Neural cell (in vitro differentiated cells): ENCODE results near the gene NEK5. TPM values are rescaled to one million over a fixed set of nuclear protein-coding genes. Genes with fewer than 3 reads are reported as not detected.

Source experiments
- H2AFZ ChIP-seq: fragments of 200-600, 300-800 bp; sonication (generic), shearing (Covaris generic); 2 replicates; pipeline ENCODE4 v1.6.0; 2014; ENCODE audit warnings: low read depth, mild to moderate bottlenecking, antibody characterized with exemption, low read length, moderate library complexity
- H3F3A ChIP-seq: fragments of 200-600 bp; shearing (Covaris generic); 2 replicates; pipeline ENCODE4 v1.6.1; 2016; ENCODE audit warnings: mild to moderate bottlenecking, moderate library complexity, mixed read lengths, antibody characterized with exemption, low read length; ENCODE audit not compliant: insufficient read depth, poor library complexity, severe bottlenecking
- H3K27ac ChIP-seq: fragments of 200-600, 300-800 bp; sonication (generic), shearing (Covaris generic); 2 replicates; pipeline ENCODE4 v1.5.1; 2014; ENCODE audit warnings: mild to moderate bottlenecking, low read length, moderate library complexity
- H3K27me3 ChIP-seq: fragments of 300-800, 200-600 bp; sonication (generic), shearing (Covaris generic); 2 replicates; pipeline ENCODE4 v1.6.0; 2014; ENCODE audit warnings: mild to moderate bottlenecking, low read depth, low read length, moderate library complexity; ENCODE audit not compliant: insufficient read depth
- H3K36me3 ChIP-seq: fragments of 300-800, 200-600 bp; sonication (generic), shearing (Covaris generic); 2 replicates; pipeline ENCODE4 v1.5.1; 2014; ENCODE audit warnings: mild to moderate bottlenecking, antibody characterized with exemption, low read length, moderate library complexity; ENCODE audit not compliant: insufficient read depth
- H3K4me2 ChIP-seq: fragments of 300-800, 200-600 bp; sonication (generic), shearing (Covaris generic); 2 replicates; pipeline ENCODE4 v1.6.0; 2014; ENCODE audit warnings: mild to moderate bottlenecking, low read length
- H3K4me3 ChIP-seq: fragments of 300-800, 200-600 bp; sonication (generic), shearing (Covaris generic); 2 replicates; pipeline ENCODE4 v1.5.1; 2014; ENCODE audit warnings: mild to moderate bottlenecking, low read length, moderate library complexity
- H3K79me2 ChIP-seq: fragments of 200-600 bp; shearing (Covaris generic); replicated peaks from 2 replicates; pipeline ENCODE4 v1.6.0; 2014; ENCODE audit warnings: mild to moderate bottlenecking, low read length, moderate library complexity; ENCODE audit not compliant: insufficient read depth
- H3K9ac ChIP-seq: fragments of 300-800, 200-600 bp; sonication (generic), shearing (Covaris generic); 2 replicates; pipeline ENCODE4 v1.6.1; 2016; ENCODE audit warnings: mild to moderate bottlenecking, low read length, mixed read lengths
- H3K9me2 ChIP-seq: fragments of 200-600 bp; shearing (Covaris generic); 2 replicates; pipeline ENCODE4 v1.6.1; 2016; ENCODE audit warnings: mild to moderate bottlenecking, low read length, mixed read lengths; ENCODE audit not compliant: insufficient read depth
- H3K9me3 ChIP-seq: fragments of 200-600, 300-800 bp; sonication (generic), shearing (Covaris generic); 2 replicates; pipeline ENCODE4 v1.6.1; 2016; ENCODE audit warnings: mild to moderate bottlenecking, mixed run types, low read length, moderate library complexity, mixed read lengths
- H4K20me1 ChIP-seq: fragments of 200-600 bp; shearing (Covaris generic); 2 replicates; pipeline ENCODE4 v1.6.1; 2016; ENCODE audit warnings: mild to moderate bottlenecking, mixed run types; ENCODE audit not compliant: insufficient read depth
- EP300 ChIP-seq: fragments of 450-650 bp; conservative IDR thresholded peaks from 2 replicates; pipeline ENCODE4 v1.6.1; 2014; ENCODE audit warnings: antibody characterized with exemption, mild to moderate bottlenecking, moderate library complexity; ENCODE audit not compliant: poor library complexity, severe bottlenecking
- EZH2 ChIP-seq: fragments of 200-600, 300-800 bp; shearing (Covaris generic), sonication (generic); IDR thresholded peaks from 2 replicates; pipeline ENCODE4 v1.6.1; 2014; ENCODE audit warnings: antibody characterized with exemption, low read length, borderline replicate concordance, mild to moderate bottlenecking; ENCODE audit not compliant: insufficient read depth, poor library complexity, severe bottlenecking
- MXI1 ChIP-seq: fragments of 450-650 bp; conservative IDR thresholded peaks from 2 replicates; pipeline ENCODE4 v1.6.1; 2014; ENCODE audit warnings: antibody characterized with exemption, mild to moderate bottlenecking; ENCODE audit not compliant: poor library complexity, severe bottlenecking
- POLR2AphosphoS5 ChIP-seq: IDR thresholded peaks from 2 replicates; pipeline ENCODE4 v1.6.1; 2012
- RAD21 ChIP-seq: fragments of 450-650 bp; conservative IDR thresholded peaks from 2 replicates; pipeline ENCODE4 v1.6.1; 2014; ENCODE audit warnings: antibody characterized with exemption, mild to moderate bottlenecking, moderate library complexity
- SMC3 ChIP-seq: fragments of 450-650 bp; conservative IDR thresholded peaks from 2 replicates; pipeline ENCODE4 v1.6.1; 2014; ENCODE audit warnings: antibody characterized with exemption, mild to moderate bottlenecking, moderate library complexity; ENCODE audit not compliant: poor library complexity
- TAF1 ChIP-seq: IDR thresholded peaks from 2 replicates; pipeline ENCODE4 v1.6.1; 2012; ENCODE audit warnings: low read depth
- polyA plus RNA-seq: library from polyadenylated mRNA; depleted of rRNA; stranded (reverse); fragments of >200 nt; gene quantifications from 2 replicates; pipeline ENCODE4 v1.2.3, GENCODE V29; 2014
- TF ChIP-seq, protein P1 (sequence below): IDR thresholded peaks from 2 replicates; pipeline ENCODE4 v1.6.1; 2012; ENCODE audit warnings: borderline replicate concordance
- TF ChIP-seq, protein P2 (sequence below): fragments of 450-650 bp; IDR thresholded peaks from 2 replicates; pipeline ENCODE4 v1.5.1; 2014; ENCODE audit warnings: antibody characterized with exemption, mild to moderate bottlenecking, moderate library complexity; ENCODE audit not compliant: poor library complexity, severe bottlenecking

The NEK5 gene
- polyA plus RNA-seq, 1 donor from 2014 or later, result 0.43 TPM

DNA sequence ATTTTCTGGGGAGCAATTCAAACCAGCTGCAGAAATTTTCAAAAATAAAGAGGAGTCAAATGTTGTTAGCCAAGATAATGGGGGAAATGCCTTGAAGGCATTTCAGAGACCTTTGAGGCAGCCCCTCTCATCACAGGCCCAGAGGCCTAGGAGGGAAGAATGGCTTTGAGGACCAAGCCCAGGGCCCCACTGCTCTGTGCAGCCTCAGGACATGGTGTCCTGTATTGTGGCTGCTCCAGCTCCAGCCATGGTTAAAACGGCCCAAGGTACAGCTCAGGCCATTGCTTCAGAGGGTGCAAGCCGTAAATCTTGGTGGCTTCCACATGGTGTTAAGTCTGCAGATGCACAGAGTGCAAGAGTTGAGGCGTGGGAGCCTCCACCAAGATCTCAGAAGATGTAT lies 32.1 kb downstream of the NEK5 start:
- Histone ChIP-seq H4K20me1 (no peaks in the 10 kb centered on the region), H3K4me3 (no peak overlapping the region), H2AFZ (no peak overlapping the region), H3F3A (no peaks in the 10 kb centered on the region), H3K9ac (no peak overlapping the region), H3K9me3 (no peaks in the 10 kb centered on the region), H3K36me3 (no peaks in the 10 kb centered on the region), H3K79me2 (no peaks in the 10 kb centered on the region), H3K4me2 (no peak overlapping the region), H3K9me2 (no peaks in the 10 kb centered on the region), H3K27ac (no peak overlapping the region), H3K27me3 (no peaks in the 10 kb centered on the region)
- TF ChIP-seq, protein P1, sequence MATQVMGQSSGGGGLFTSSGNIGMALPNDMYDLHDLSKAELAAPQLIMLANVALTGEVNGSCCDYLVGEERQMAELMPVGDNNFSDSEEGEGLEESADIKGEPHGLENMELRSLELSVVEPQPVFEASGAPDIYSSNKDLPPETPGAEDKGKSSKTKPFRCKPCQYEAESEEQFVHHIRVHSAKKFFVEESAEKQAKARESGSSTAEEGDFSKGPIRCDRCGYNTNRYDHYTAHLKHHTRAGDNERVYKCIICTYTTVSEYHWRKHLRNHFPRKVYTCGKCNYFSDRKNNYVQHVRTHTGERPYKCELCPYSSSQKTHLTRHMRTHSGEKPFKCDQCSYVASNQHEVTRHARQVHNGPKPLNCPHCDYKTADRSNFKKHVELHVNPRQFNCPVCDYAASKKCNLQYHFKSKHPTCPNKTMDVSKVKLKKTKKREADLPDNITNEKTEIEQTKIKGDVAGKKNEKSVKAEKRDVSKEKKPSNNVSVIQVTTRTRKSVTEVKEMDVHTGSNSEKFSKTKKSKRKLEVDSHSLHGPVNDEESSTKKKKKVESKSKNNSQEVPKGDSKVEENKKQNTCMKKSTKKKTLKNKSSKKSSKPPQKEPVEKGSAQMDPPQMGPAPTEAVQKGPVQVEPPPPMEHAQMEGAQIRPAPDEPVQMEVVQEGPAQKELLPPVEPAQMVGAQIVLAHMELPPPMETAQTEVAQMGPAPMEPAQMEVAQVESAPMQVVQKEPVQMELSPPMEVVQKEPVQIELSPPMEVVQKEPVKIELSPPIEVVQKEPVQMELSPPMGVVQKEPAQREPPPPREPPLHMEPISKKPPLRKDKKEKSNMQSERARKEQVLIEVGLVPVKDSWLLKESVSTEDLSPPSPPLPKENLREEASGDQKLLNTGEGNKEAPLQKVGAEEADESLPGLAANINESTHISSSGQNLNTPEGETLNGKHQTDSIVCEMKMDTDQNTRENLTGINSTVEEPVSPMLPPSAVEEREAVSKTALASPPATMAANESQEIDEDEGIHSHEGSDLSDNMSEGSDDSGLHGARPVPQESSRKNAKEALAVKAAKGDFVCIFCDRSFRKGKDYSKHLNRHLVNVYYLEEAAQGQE, result no peak
- no peak for TF ChIP-seq SMC3
- no peak for TF ChIP-seq EZH2
- no peak for TF ChIP-seq EP300
- TF ChIP-seq TAF1, result no peak
- TF ChIP-seq RAD21, result no peak
- no peak for TF ChIP-seq POLR2AphosphoS5
- TF ChIP-seq, protein P2, sequence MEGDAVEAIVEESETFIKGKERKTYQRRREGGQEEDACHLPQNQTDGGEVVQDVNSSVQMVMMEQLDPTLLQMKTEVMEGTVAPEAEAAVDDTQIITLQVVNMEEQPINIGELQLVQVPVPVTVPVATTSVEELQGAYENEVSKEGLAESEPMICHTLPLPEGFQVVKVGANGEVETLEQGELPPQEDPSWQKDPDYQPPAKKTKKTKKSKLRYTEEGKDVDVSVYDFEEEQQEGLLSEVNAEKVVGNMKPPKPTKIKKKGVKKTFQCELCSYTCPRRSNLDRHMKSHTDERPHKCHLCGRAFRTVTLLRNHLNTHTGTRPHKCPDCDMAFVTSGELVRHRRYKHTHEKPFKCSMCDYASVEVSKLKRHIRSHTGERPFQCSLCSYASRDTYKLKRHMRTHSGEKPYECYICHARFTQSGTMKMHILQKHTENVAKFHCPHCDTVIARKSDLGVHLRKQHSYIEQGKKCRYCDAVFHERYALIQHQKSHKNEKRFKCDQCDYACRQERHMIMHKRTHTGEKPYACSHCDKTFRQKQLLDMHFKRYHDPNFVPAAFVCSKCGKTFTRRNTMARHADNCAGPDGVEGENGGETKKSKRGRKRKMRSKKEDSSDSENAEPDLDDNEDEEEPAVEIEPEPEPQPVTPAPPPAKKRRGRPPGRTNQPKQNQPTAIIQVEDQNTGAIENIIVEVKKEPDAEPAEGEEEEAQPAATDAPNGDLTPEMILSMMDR, result no peak
- TF ChIP-seq MXI1, result no peak

DNA sequence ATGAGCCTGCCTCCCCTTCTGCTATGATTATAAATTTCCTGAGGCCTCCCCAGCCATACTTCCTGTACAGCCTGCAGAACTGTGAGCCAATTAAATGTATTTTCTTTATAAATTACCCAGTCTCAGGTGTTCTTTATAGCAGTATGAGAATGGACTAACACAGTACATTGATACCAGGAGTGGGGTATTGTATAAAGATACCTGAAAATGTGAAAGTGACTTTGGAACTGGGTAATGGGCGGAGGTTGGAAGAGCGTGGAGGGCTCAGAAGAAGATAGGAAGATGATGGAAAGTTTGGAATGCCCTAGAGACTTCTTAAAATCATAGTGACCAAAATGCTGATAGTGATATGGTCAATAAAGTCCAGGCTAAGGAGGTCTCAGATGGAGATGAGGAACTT lies 32.8 kb downstream of the NEK5 start:
- TF ChIP-seq POLR2AphosphoS5, result no peak
- TF ChIP-seq, protein P2, result no peak
- TF ChIP-seq TAF1, result no peak
- TF ChIP-seq MXI1, result no peak
- TF ChIP-seq SMC3, result no peak
- TF ChIP-seq EP300, result no peak
- no peak for TF ChIP-seq EZH2
- TF ChIP-seq, protein P1, result no peak
- TF ChIP-seq RAD21, result no peak
- Histone ChIP-seq H3K4me3 (no peak overlapping the region), H3K36me3 (no peaks in the 10 kb centered on the region), H4K20me1 (no peaks in the 10 kb centered on the region), H2AFZ (no peak overlapping the region), H3K27me3 (no peaks in the 10 kb centered on the region), H3K9ac (no peak overlapping the region), H3K27ac (no peak overlapping the region), H3K9me3 (no peaks in the 10 kb centered on the region), H3K9me2 (no peaks in the 10 kb centered on the region), H3K79me2 (no peaks in the 10 kb centered on the region), H3F3A (no peaks in the 10 kb centered on the region), H3K4me2 (no peak overlapping the region)
